Measurements from ENCODE around the gene PRICKLE3.

The PRICKLE3 gene

GRCh38 chrX:49221868-49222267 is 35.7 kb upstream of the PRICKLE3 start:
- no peaks in the 10 kb centered on the region for H3K9me3 ChIP-seq (ENCODE audit: control insufficient read depth, low read length)
- H3K27me3 ChIP-seq (replicated peaks; ENCODE audit: control insufficient read depth, insufficient read depth, low read length): peaks cover 40% of the 10 kb centered on the region
- H3K36me3 ChIP-seq (ENCODE audit: control insufficient read depth, insufficient read depth, low read length, severe bottlenecking): no peaks in the 10 kb centered on the region
- no peaks in the 10 kb centered on the region for H3K4me1 ChIP-seq (ENCODE audit: control insufficient read depth, insufficient read depth, low read length)
- no peak overlapping the region for H3K4me3 ChIP-seq (ENCODE audit: low read length)
- no peak overlapping the region for H3K9ac ChIP-seq (ENCODE audit: low read length)
- DNase-seq (ENCODE audit: low read depth): no peak

- H3K4me1 ChIP-seq (ENCODE audit: control insufficient read depth, insufficient read depth, low read length): no peaks in the 10 kb centered on the region
- H3K27me3 ChIP-seq (replicated peaks; ENCODE audit: control insufficient read depth, insufficient read depth, low read length): peaks cover 42% of the 10 kb centered on the region
- no peak overlapping the region for H3K9ac ChIP-seq (ENCODE audit: low read length)
- DNase-seq (ENCODE audit: low read depth): no peak
- H3K36me3 ChIP-seq (ENCODE audit: control insufficient read depth, insufficient read depth, low read length, severe bottlenecking): no peaks in the 10 kb centered on the region
- no peaks in the 10 kb centered on the region for H3K9me3 ChIP-seq (ENCODE audit: control insufficient read depth, low read length)
- no peak overlapping the region for H3K4me3 ChIP-seq (ENCODE audit: low read length)
Observed at GRCh38 chrX:49220100-49220499, 33.9 kb upstream of the PRICKLE3 start.

DNA sequence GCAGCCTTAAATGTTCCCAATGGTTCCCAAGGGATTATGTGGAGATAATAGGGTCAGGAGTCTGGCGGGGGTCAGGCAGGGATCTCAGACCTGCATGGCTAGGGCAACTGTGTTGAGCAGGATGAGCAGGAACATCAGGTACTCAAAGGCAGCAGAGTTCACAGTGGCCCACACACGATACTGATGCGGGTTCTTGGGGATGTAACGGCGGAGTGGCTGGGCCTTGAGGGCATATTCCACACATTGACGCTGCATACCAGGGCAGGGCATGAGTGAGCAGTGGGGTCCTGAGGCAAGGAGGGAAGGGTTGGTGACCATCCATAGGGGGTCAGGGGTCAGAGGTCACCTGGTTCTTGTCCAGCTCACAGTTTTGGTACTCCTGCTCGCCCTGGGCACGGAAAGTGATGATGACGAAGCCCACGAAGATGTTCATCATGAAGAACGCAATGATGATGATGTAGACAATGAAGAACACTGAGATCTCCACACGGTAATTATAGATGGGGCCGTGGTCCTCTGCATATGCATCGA is 28.9 kb upstream of the PRICKLE3 start:
- no peak overlapping the region for H3K9ac ChIP-seq (ENCODE audit: low read length)
- no peak overlapping the region for H3K4me3 ChIP-seq (ENCODE audit: low read length)
- peaks cover 51% of the 10 kb centered on the region for H3K27me3 ChIP-seq (replicated peaks; ENCODE audit: control insufficient read depth, insufficient read depth, low read length)
- DNase-seq (ENCODE audit: low read depth): no peak
- H3K4me1 ChIP-seq (ENCODE audit: control insufficient read depth, insufficient read depth, low read length): no peaks in the 10 kb centered on the region
- H3K9me3 ChIP-seq (ENCODE audit: control insufficient read depth, low read length): no peaks in the 10 kb centered on the region
- no peaks in the 10 kb centered on the region for H3K36me3 ChIP-seq (ENCODE audit: control insufficient read depth, insufficient read depth, low read length, severe bottlenecking)

GRCh38 chrX:49214416-49214815 is 28.2 kb upstream of the PRICKLE3 start:
- Histone ChIP-seq H3K36me3 (ENCODE audit: control insufficient read depth, insufficient read depth, low read length, severe bottlenecking) (no peaks in the 10 kb centered on the region), H3K9me3 (ENCODE audit: control insufficient read depth, low read length) (no peaks in the 10 kb centered on the region), H3K4me1 (ENCODE audit: control insufficient read depth, insufficient read depth, low read length) (no peaks in the 10 kb centered on the region), H3K27me3 (replicated peaks; ENCODE audit: control insufficient read depth, insufficient read depth, low read length) (peaks cover 46% of the 10 kb centered on the region), H3K9ac (ENCODE audit: low read length) (no peak overlapping the region), H3K4me3 (ENCODE audit: low read length) (no peak overlapping the region)
- DNase-seq (ENCODE audit: low read depth): no peak

GRCh38 chrX:49212861-49213260 is 26.7 kb upstream of the PRICKLE3 start:
- DNase-seq (ENCODE audit: low read depth): no peak
- Histone ChIP-seq H3K4me1 (ENCODE audit: control insufficient read depth, insufficient read depth, low read length) (no peaks in the 10 kb centered on the region), H3K27me3 (replicated peaks; ENCODE audit: control insufficient read depth, insufficient read depth, low read length) (peaks cover 42% of the 10 kb centered on the region), H3K4me3 (ENCODE audit: low read length) (no peak overlapping the region), H3K36me3 (ENCODE audit: control insufficient read depth, insufficient read depth, low read length, severe bottlenecking) (no peaks in the 10 kb centered on the region), H3K9me3 (ENCODE audit: control insufficient read depth, low read length) (no peaks in the 10 kb centered on the region), H3K9ac (ENCODE audit: low read length) (no peak overlapping the region)

GRCh38 chrX:49212209-49212608 is 26.0 kb upstream of the PRICKLE3 start:
- Histone ChIP-seq H3K27me3 (replicated peaks; ENCODE audit: control insufficient read depth, insufficient read depth, low read length) (peaks cover 40% of the 10 kb centered on the region), H3K9me3 (ENCODE audit: control insufficient read depth, low read length) (no peaks in the 10 kb centered on the region)
- DNase-seq (ENCODE audit: low read depth): no peak

GRCh38 chrX:49211074-49211473 is 24.9 kb upstream of the PRICKLE3 start:
- Histone ChIP-seq H3K9me3 (ENCODE audit: control insufficient read depth, low read length) (no peaks in the 10 kb centered on the region), H3K4me3 (ENCODE audit: low read length) (no peak overlapping the region), H3K9ac (ENCODE audit: low read length) (no peak overlapping the region), H3K4me1 (ENCODE audit: control insufficient read depth, insufficient read depth, low read length) (no peaks in the 10 kb centered on the region), H3K27me3 (replicated peaks; ENCODE audit: control insufficient read depth, insufficient read depth, low read length) (peaks cover 33% of the 10 kb centered on the region), H3K36me3 (ENCODE audit: control insufficient read depth, insufficient read depth, low read length, severe bottlenecking) (no peaks in the 10 kb centered on the region)
- DNase-seq (ENCODE audit: low read depth): no peak

More at GRCh38 chrX:49212209-49212608, 26.0 kb upstream of the PRICKLE3 start:
- Histone ChIP-seq H3K4me3 (ENCODE audit: low read length) (no peak overlapping the region), H3K36me3 (ENCODE audit: control insufficient read depth, insufficient read depth, low read length, severe bottlenecking) (no peaks in the 10 kb centered on the region), H3K4me1 (ENCODE audit: control insufficient read depth, insufficient read depth, low read length) (no peaks in the 10 kb centered on the region), H3K9ac (ENCODE audit: low read length) (no peak overlapping the region)

DNA sequence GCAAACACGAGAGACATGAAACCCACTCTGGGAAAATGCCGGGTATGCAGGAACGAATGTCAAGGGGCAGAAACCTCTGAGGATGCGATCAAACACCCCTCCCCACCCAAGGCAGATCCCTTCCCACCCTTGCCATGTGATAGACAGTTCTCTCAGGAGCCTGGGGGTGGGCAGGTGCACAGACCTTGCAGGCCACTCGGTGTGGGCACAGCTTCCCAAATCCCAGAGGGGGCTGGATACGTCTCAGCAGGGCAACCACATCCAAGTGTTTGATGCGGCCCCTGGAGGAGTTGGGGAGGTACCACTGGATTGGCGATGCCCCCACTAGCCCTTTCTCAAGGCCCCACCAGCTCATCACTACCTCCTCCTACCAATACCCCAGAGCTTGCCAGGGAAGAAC is 24.2 kb upstream of the PRICKLE3 start:
- H3K36me3 ChIP-seq (ENCODE audit: control insufficient read depth, insufficient read depth, low read length, severe bottlenecking): no peaks in the 10 kb centered on the region
- H3K9ac ChIP-seq (ENCODE audit: low read length): no peak overlapping the region
- peaks cover 31% of the 10 kb centered on the region for H3K27me3 ChIP-seq (replicated peaks; ENCODE audit: control insufficient read depth, insufficient read depth, low read length)
- no peaks in the 10 kb centered on the region for H3K9me3 ChIP-seq (ENCODE audit: control insufficient read depth, low read length)
- no peak for DNase-seq (ENCODE audit: low read depth)
- no peak overlapping the region for H3K4me3 ChIP-seq (ENCODE audit: low read length)
- H3K4me1 ChIP-seq (ENCODE audit: control insufficient read depth, insufficient read depth, low read length): no peaks in the 10 kb centered on the region

- Histone ChIP-seq H3K4me3 (ENCODE audit: low read length) (no peak overlapping the region), H3K9me3 (ENCODE audit: control insufficient read depth, low read length) (no peaks in the 10 kb centered on the region), H3K4me1 (ENCODE audit: control insufficient read depth, insufficient read depth, low read length) (no peaks in the 10 kb centered on the region), H3K36me3 (ENCODE audit: control insufficient read depth, insufficient read depth, low read length, severe bottlenecking) (no peaks in the 10 kb centered on the region), H3K27me3 (replicated peaks; ENCODE audit: control insufficient read depth, insufficient read depth, low read length) (peaks cover 38% of the 10 kb centered on the region), H3K9ac (ENCODE audit: low read length) (no peak overlapping the region)
- no peak for DNase-seq (ENCODE audit: low read depth)
Observed at GRCh38 chrX:49209434-49210251, 23.5 kb upstream of the PRICKLE3 start.

- Histone ChIP-seq H3K36me3 (ENCODE audit: control insufficient read depth, insufficient read depth, low read length, severe bottlenecking) (no peaks in the 10 kb centered on the region), H3K4me1 (ENCODE audit: control insufficient read depth, insufficient read depth, low read length) (no peaks in the 10 kb centered on the region), H3K9me3 (ENCODE audit: control insufficient read depth, low read length) (no peaks in the 10 kb centered on the region), H3K4me3 (ENCODE audit: low read length) (no peak overlapping the region), H3K9ac (ENCODE audit: low read length) (no peak overlapping the region), H3K27me3 (replicated peaks; ENCODE audit: control insufficient read depth, insufficient read depth, low read length) (peaks cover 39% of the 10 kb centered on the region)
- no peak for DNase-seq (ENCODE audit: low read depth)
Observed at GRCh38 chrX:49208399-49208798, 22.2 kb upstream of the PRICKLE3 start.

DNA sequence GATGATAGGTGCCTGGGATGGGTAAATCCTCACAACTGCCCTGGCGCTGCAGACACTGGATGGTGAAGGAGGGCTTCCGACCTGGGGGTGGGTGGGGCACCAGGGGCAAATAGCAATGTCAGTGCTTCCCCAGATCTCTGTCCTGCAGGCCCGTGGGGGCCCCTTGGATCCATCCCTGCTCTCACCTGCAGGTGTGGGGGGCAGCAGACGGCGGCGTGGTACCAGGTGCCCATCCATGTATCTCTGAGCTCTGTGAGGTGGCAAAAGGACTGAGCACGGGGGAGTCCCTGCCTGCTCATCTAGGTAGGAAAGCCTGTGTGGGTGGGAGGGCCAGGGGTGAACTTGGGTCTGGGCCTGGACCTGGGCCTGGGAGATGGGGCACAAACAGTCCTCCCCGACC is 20.4 kb upstream of the PRICKLE3 start:
- DNase-seq (ENCODE audit: low read depth): no peak
- peaks cover 28% of the 10 kb centered on the region for H3K27me3 ChIP-seq (replicated peaks; ENCODE audit: control insufficient read depth, insufficient read depth, low read length)
- H3K4me1 ChIP-seq (ENCODE audit: control insufficient read depth, insufficient read depth, low read length): no peaks in the 10 kb centered on the region
- H3K9me3 ChIP-seq (ENCODE audit: control insufficient read depth, low read length): no peaks in the 10 kb centered on the region
- no peak overlapping the region for H3K9ac ChIP-seq (ENCODE audit: low read length)
- H3K36me3 ChIP-seq (ENCODE audit: control insufficient read depth, insufficient read depth, low read length, severe bottlenecking): no peaks in the 10 kb centered on the region
- no peak overlapping the region for H3K4me3 ChIP-seq (ENCODE audit: low read length)
